Islet precursor cell (in vitro differentiated cells): ENCODE data around the gene TTLL11.
"Not testable (repeated sequence)": the region's sequence is repeated elsewhere in the genome, so short reads cannot be mapped to it uniquely, and the experiment has no call there.

Experiments
- DNase-seq: peaks from one replicate; pipeline ENCODE4 v3.0.0-alpha.2; 2018

Gene TTLL11

DNA sequence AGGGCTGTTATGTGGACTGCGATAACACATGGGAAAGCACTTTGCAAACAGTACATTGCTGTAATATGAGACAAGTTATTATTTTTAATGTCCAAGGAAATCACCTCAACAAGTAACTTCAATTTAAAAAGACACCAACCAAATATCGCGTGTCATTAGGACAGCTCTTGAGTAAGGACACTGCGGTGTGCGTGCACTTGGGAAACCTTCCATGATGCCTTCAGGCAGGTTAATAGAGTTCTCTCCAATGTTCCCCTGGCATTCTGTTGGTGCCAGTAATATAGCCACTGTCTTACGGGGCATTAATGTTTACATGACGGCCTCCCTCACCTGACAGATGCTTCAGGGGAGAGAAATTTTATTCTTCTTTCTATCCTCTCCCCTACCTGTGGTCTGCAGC is 42.9 kb downstream of the TTLL11 start:
- no peak for DNase-seq

DNA sequence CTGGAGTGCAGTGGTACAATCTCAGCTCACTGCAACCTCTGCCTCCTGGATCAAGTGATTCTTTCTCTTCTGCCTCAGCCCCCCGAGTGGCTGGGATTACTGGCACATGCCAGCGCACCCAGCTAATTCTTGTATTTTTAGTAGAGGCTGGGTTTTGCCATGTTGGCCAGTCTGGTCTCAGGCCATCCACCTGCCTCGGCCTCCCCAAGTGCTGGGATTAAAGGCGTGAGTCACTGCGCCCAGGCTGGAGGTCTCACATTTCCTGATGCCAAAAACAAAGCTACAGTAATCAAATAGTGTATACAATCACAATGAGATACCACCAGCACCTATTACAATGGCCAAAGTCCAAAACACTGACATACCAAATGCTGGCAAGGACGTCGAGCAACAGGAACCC is 51.1 kb downstream of the TTLL11 start:
- DNase-seq, result no peak

DNA sequence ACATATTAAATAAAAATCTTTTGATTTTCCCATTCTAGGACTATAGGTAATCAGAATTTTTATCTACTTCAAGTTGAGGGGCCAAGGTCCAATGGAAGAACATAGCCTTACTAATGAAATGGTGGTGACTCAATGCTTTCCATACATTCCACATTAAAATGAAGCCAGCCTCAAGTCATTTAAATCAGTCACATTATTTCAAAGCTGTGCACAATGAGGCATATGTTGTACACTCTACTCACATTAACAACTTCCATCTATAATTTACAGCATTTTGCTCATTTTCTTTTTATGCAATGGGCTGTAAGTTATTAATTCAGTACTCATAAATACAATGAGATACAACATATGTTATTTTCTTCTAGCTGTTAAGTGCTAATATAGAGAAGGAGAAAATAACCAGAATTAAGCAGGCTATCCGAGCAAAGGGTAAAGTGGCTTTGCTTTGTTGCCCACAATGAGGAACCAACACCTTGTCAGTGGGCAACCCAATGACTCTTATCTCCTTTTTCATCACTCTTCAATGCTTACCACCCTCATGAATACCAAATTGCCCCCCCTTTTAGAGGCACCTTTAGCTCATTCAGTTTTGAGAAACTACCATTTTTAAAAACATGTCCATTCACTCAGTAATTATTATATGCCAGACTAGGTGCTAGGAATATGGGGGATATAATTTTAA is 52.4 kb downstream of the TTLL11 start:
- no peak for DNase-seq

DNA sequence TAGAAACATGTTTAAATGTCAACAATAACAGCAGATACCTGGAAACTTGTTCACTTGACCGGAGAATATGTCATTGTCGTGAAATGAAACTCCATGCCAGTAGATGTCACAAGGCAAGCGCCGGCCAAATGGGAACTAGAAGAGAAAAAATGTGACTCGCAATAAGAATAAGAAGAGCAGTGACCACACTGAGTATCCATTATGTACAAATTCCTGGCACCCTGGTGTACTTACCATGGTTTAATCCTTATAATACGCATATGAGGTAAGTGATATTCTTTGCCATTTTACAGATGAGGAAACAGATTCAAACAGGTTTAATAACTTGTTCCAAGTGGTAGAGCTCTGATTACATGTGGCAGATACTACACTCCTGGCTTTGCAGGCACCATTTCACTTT is 53.9 kb downstream of the TTLL11 start:
- DNase-seq, result no peak

DNA sequence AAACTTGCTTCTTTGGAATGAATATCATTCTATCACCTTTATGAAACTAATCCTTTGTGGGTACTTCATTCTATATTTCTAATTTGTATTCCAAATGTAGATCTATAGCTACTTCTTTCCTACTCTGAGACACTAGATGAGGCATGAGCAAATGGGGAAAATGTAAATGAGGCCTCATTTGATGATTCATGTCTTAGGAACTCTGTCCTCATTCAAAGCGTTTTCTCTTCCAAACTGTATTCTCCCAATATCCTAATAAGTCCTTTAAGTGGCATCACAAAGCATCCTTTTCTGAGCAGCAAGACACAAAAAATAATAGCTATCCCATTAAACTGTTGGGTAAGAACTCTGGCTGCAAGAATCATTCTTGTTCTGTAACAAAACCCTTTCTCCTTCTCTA is 56.1 kb downstream of the TTLL11 start:
- no peak for DNase-seq

DNA sequence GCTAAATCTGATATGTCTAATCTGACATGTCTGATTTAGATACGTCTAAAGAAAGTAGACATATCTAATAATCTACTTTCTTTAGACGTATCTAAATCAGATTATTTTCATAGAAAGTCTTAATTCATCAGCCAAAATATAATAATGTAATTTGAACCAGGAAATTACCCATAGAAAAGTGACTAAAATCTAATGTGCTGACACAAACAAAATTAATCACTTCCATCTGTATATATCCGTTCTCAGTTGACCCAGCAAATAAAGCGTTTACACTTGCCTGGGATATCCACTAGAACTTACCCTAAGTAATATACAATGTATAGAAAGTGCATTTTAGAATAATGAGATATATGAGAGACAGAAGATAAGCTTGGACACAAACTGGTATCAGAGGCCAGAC is 56.7 kb downstream of the TTLL11 start:
- no peak for DNase-seq

DNA sequence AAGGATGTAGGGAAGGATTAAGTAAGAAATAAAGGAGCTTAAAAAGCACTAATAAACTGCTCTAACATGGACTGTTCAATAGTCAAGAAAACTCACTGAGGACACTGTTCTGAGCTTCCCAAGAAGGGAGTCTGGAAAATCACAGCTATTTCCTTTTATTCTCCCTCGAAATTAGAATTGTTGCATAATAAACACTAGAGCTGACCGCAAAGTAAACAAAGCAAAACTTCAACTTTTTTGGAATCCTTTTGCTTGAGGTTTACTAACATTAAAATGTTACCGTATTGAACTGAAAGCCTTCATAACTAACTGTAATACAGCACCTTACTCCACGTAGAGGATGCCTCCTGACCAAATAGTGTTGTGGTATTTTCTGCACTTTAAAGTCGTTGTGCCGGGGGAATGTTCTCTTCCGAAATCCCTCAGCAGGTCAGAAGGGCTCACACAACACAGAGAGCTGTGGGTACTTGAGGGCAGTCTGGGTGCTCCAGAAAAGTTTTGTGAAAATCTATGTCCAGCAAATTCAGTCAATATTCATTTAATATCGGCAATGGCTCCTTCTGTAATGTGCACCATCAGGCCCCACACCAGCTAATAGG is 59.2 kb downstream of the TTLL11 start:
- DNase-seq, result no peak

DNA sequence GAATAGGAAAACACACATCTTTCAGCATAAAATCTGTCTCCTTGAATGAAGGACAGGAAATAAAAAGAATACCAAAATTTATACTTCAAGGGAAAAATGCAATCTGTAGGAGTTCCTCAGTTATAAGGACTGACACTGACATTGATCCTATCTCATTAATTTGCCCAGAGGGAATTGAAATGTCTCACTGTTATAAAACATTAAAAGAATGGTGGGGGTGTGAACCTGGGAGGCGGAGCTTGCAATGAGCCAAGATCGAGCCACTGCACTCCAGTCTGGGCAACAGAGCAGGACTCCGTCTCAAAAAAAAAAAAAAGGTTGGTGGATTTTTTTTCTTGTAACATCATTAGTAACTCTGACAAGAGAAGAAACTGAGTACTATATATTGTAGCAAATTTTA is 60.8 kb downstream of the TTLL11 start:
- no peak for DNase-seq

DNA sequence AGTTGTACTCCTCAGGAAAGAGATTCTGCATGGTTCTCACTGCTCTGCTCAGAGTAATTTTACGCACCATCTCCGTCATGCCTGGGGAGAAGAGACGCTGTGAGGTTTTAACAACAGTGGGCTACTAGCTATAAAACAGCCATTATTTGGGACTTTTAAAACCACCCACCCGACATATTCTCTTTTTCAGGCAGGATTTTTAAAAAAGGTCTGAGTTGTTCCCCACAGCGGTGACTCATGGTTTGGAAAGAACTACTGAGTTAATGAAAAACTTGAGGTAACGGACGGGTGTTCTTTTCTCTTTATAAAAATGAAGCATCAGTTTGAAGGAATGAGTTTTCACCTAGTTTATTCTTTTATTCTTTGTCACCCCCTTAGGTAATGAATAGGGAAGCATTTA is 61.3 kb downstream of the TTLL11 start:
- no peak for DNase-seq

DNA sequence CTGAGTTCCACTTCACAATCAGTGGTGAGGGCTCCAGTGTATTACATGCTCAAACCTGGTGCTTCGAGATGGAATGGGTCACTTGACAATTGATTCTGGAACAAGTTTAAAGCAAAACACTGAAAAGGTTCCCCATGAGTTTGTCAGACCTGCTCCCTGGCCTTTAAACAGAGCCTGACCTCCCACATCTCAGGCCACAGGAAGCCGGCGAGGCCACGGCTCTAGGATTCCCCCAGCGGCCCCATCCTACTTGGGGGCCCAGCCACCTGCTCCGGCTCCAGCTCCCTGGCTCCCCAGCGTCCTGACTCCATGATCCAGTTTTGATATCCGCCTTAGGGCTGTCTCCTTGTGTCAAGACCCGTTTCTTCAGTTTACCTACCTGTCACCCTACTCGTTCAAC is 62.0 kb downstream of the TTLL11 start:
- no peak for DNase-seq

DNA sequence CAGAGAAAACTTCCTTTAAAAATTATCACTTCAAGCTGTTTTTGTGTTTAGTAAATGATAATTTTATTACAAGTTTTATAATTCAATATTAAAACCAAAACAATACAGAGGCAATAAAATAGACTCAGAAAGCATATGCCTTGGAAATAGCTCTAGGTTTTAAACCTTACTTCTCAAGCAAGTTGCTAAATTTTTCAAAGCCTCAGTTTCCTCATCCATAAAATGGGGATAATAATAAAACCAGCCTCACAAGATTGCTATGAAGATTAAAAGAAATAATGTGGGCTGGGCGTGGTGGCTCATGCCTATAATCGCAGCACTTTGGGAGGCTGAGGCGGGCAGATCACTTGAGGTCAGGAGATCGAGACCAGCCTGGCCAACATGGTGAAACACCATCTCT is 62.8 kb downstream of the TTLL11 start:
- no peak for DNase-seq

DNA sequence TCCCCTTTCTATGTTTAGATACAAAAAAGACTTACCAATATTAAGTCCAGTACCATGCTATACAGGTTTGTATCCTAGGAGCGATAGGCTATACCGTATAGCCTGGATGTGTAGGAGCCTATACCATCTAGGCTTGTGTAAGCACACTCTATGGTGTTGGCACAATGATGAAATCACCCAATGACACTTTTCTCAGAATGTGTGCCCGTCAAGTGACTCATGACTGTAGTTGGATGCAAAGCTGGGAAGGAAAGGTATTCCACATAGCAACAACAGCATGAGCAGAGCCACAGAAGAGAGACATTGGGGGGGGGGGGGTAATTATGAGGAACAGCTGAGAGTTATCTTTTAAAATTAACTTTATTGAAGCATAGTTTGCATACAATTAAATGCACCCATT is 63.2 kb downstream of the TTLL11 start:
- DNase-seq, result no peak

DNA sequence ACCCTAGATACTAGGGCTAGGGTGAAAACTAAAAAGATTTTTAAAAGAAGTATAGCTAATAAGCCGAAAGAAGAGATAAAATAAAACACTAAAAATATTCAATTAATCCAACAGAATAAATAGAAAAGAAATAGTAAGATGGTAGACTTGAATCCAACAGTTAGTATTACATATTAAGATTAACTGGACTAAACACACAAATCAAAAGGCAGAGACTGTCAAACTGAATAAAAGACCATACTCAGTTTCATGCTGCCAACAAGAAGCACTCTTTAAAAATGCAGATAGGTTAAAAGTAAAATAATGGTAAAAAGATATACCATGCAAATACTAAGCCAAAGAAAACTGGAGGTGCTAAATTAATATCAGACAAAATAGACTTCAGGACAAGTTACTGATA is 65.0 kb downstream of the TTLL11 start:
- DNase-seq, result no peak

DNA sequence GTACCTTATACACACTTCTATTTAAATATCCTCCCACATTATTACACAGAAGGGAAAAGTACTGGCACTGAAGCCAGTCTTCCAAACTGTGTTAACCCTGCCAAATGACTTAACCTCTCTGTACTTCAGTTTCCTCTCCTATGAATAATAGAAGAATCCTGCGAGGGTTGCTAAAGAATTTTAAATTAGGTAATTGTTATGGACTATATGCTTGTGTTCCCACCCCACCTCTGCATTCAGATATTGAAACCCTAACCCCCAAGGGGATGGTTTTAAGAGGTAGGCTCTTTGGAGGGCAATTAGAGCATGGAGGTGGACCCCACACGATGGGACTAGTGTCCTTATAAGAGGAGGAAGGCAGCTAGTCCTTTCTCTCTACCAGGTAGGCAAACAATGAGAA is 72.7 kb downstream of the TTLL11 start:
- DNase-seq, result no peak

DNA sequence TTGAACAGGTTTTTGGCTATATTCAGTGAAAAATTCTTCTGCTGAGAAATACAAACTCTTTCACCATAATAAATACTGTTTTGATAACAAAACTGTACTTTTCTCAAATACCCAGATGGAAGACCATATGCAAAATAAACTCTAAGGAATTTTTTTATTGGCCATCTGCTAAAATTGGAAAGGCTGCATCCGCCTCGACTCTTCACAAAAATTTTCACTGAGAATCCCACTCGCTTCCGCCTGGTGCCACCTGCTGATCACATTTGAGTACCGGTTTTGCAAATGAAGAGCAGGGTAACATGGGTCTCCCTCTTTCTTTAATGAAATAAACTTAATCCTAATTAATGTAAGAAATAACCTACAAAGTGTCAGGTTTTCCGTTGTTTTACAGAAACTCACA is 76.4 kb downstream of the TTLL11 start:
- DNase-seq, result no peak

DNA sequence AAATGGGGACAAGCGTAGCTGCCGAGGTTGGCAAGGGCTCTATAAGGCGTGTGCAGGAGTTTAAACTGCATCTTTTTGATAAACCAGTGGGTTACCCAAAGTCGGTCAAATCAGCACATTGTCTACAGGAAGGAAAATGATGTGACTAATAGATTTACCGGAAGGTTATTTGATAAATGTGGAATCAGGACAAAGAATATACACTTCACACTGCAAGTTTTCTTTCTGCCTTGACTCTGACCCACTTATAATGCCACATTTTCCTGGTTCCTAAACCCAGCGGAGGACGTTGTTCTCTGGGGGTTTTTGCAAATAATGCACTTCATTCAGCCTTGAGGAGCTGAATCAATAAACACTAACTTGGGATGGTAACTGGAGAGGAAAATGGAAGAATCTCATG is 76.8 kb downstream of the TTLL11 start:
- no peak for DNase-seq

DNA sequence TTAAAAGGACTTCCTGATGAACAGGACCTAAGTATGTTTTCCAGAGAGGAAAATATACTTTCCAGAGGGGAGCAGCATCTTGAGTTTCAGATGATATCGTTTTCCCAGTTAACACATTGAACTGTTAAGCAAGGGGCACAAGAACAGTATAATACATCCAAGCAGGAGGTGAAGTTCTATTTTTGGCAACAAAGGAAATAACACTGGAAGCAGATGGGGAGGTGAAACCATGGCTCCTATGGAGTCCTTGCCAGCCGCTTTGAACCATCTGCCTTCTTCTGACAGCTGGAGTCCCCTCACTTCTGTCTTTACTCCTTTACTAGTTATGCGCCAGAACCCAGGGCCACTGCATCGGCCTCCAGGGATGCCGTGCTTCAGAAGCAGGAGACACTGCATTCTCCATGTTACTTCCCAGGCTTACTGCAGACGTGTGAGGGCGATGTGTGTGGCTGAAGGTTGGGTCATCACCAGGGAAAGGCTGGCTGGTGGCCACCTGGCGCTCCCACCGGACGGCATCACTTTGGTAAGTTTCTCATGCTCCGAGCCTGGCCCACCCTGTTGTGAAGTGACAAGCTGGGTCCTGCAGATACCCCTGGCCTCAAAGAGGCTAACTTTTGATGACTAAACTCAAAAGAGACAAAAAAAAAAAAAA is 77.8 kb downstream of the TTLL11 start:
- no peak for DNase-seq

DNA sequence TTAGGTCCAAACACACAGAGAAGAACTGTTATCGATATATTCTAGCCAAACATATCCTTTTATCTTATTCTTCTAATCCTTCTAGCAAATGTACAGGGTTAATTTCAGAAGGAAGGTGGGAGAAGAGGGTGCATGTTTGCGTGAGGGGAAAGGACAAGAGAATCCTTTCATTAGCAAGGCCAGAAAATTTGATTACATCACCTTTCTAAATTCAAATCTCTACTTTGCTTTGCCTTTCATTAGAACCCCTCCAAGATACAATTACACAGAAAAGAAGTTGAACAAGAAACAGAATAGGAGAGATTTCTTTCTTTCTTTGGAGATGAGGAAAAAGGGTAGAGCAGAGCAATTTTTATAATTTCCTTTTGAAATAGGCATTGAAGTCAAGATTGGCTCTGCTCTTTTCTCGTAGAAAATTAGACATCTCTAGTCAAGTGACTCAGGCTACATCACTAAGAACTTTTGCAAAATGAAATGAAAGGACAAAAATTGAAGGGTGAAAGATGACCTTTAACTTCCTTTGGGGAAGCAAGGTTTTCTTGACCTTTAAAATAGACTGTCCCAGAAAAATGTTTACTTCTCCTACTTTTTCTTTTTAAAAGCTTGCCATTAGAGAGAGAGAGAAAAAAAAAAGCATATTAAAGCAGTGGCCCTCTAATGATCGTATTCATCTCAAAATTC is 81.2 kb downstream of the TTLL11 start:
- DNase-seq, result no peak

DNA sequence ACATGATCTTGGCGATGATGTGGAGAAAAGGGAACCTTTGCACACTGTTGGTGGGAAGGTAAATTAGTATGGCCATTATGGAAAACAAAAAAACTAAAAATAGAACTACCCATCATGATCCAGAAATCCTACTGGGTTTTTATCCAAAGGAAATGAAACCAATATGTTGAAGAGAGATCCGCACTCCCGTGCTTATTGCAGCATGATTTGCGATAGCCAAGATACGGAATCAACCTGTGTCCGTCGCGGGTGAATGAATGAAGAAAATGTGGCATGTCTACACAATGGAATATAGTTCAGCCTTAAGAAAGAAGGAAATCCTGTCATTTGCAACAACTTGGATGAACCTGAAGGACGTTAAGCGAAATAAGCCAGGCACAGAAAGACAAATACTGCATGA is 84.5 kb downstream of the TTLL11 start:
- DNase-seq, result no peak

DNA sequence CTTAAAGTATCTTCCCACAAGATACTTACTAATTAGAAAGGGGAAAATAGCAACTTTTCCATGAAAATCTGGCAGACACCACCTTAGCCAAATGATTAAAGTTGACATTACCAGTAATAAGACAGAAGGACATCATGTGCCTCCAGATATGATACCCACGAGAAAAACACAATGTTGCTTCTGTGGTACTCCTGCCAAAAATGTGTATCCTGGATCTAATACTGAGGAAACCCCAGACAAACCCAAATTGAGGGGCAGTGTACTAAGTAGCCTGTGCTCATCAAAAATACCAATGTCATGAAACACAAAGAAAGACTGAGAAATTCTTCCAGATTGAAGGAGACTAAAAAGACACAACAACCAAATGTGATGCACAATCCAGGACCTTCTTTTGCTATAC is 85.3 kb downstream of the TTLL11 start:
- no peak for DNase-seq

DNA sequence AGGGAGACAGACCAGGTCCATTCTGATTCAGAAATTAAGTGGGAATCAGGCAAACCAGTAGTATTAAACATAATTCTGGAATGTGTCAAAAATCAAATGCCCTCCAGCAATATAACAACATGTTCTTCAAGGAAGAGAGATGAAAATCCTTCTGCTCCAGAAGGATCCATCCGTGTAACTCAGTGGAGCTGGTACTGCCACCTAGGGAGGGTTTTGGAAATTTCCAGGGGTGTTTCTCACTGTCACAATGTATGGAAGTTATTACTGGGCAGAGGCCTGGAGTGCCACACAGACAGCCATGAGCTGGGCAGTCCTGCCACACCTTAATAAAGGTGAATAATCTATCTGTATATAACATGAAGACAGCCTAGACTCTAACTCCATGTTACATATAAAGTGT is 87.5 kb downstream of the TTLL11 start:
- no peak for DNase-seq

DNA sequence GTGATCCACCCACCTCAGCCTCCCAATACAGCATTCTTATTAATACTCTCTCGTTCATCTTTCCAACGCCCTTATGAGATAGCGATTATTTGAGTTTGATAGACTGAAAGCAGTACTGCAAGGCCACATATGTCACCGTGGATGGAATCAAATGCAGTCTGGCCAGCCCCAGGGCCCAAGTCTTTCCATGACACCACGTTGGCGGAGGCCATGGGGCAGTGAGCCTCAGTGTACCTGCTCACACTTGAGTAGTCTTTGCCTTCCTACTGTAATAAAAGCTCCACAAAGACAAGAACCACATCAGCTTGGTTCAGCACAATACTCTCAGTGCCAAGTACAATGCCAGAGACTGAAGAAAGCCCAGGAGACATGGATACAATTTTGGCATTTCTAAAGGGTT is 88.5 kb downstream of the TTLL11 start:
- no peak for DNase-seq

DNA sequence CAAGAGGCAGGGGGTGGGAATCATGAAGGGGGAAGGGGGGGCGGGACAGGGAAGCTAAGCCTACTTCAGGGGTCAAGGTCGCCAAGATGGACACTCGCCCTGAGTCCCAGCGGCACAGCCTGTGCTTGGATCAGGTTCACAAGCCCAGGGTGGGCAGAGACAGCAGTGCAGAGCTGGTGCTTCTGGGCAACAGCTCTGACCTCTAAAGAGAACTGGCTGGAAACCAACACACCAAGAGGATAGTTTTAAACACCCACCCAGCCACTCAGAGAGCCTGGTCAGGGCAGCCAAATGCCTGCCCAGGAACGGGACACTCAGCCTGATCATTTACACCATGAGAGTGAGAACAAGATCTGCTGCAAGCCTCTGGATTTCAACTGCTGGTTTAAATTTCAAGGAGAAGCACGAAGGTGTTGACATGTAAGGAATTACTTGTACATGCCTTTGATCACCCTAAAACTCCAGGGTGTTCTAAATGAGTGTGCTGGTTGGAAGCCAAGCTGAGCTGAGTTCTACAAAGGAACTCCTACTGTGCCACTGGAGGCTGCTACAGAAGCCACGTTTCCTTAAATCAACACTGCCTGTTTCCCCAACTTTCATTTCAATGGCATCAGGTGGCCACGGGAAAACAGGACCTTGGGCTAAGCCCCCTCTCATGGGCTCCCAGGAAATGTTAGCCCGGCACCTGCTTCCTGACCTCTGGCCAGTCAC is 91.5 kb downstream of the TTLL11 start:
- DNase-seq, result no peak

DNA sequence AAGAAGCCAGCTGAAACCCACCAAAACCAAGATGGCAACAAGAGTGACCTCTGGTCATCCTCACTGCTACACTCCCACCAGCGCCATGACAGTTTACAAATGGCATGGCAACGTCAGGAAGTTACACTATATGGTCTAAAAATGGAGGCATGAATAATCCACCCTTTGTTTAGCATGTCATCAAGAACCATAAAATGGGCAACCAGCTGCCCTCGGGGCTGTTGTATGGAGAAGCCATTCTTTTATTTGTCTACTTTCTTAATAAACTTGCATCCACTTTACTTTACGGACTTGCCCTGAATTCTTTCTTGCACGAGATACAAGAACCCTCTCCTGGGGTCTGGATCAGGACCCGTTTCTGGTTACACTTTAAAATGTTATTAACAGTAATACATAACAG is 92.6 kb downstream of the TTLL11 start:
- DNase-seq, result not testable (repeated sequence)
